Stimulated activated CD4-positive, alpha-beta T cell treated with anti-CD3 and anti-CD28 coated beads, Interleukin-1b, Interleukin-23, amount 100 ng/mL, for 24 hours (primary cell): ENCODE data around the gene ANKRD22.
A peak's percentile ranks its signal among the peaks of the same experiment; 100 is the strongest.
"Not testable (repeated sequence)": the region's sequence is repeated elsewhere in the genome, so short reads cannot be mapped to it uniquely, and the experiment has no call there.

Source experiments
- DNase-seq, 4 experiments: peaks; one replicate each; pipeline ENCODE4 v3.0.0-alpha.2; 2020; ENCODE audit warnings: low read depth in 4 of 4, low spot score in 1 of 4

Gene ANKRD22

DNA sequence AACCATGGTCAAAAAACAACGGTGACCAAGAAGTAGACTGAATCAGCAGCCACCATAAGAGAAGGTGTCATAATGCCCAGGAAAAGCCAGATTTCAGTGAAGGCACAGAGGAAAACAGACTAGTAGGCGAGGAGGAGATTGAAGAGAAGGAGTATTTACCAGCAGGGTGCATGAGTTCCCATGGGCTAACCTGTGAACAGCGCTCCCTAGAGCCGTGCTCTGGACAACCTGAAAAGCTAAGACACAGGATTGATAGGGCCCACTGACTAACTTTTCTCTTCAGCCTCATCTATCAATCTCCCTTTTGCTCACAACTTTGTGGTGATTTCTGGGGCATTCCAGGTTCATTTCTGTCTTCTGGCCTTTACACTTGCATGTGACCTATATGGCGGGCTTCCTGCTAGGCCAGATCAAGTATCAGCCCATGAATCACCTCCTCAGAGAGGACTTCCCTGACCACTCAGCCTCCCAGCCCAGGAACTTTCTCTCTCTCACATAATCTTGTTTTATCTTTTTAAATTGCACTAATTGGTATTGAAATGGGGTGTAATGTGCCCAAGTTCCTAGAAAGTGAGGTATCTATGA is 12.8 kb downstream of the ANKRD22 start:
- DNase-seq: no peak

DNA sequence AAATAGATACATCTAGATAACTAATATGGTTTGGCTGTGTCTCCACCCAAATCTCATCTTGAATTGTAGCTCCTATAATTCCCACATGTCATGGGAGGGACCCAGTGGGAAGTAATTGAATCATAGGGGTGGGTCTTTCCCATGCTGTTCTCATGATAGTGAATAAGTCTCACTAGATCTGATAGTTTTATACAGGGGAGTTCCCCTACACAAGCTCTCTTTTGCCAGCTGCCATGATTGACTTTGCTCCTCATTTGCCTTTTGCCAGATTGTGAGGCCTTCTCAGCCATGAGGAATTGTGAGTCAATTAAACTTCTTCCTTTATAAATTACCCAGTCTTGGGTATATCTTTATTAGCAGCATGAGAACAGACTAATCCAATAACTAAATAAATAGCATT is 14.0 kb downstream of the ANKRD22 start:
- DNase-seq: not testable (repeated sequence)

DNA sequence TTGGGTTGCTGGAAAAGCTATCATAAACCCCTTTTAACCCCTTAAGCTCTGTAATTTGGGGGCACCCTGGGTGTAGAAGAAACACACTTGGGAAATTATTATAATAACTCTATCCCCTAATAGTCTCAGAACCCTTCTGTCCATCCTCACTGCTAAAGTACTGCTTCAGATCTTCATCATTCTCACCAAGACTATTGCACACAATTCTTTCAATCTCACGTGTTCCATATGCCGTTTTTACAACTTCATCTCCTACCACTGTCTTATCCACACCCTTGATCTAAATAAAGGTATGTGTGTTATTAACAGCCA is 15.8 kb downstream of the ANKRD22 start:
- DNase-seq: no peak

DNA sequence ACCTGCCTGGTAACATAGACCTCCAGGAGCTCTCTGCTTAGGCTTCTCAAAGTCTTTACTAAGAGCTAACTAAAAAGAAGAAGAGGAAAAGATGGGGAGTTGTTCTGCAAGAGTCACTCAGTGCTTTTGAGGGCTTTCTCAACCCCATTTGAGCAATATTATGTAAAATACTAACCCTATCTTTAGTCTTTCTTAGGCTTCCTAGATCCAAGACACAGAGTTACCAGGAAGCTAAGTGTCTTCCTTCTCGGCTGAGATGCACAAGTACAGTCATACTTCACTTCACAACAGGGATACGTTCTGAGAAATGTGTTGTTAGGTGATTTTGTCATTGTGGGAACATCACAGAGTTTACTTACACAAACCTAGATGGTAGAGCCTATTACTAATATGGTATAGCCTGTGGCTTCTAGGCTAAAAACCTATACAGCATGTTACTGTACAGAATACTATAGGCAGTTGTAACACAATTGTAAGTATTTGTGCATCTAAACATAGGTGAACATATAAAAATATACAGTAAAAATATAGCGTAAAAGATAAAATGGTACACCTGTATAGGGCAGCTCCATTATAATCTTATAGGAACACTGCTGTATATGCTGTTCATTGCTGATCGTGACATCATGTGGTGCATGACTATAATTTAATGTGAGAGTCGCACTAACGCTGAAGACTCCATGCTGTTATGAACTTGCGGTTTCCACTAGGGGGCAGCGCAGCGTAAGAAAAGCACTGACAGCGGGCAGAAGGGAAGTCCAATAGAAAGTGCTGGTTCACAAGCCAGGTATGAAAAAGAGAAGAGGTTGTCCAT is 16.3 kb downstream of the ANKRD22 start:
- peak; percentile 63 to 81 (median 75) for DNase-seq

DNA sequence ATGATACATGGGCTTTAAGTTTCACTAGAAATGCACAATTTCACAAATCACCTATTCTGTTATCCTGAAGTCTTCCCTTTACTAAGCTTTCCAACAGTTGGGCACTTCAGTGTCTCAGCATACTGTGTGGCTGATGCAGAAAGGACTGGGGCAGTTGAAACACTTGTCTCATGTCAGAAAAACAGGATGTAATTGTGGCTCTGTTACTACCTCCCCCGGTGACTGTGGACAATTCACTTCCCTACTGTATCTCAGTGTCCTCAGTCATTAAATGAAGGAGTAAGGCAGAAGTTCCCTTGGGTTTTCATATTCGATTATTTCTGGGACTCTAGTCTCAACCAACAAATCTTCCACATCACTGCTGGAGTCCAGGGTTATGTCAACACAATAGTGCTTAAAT is 17.9 kb downstream of the ANKRD22 start:
- no peak for DNase-seq

DNA sequence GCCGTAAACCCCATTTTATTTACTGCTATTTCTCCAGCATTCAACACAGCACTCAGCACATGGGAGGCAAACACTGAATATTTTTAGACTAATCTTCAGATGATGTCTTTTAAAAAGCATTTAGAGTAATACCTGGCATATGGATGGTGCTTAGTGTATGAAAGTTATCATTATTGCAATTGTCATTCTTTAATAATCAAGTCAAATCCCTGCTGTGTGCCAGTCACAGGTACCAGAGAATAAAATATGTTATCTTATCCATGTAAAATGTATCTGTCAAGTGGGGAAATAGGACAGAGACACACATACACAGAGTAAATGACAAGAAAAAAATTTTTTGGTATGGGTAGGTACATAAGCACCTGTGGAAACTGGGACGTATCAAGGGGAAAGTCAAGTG is 18.5 kb downstream of the ANKRD22 start:
- DNase-seq: no peak

DNA sequence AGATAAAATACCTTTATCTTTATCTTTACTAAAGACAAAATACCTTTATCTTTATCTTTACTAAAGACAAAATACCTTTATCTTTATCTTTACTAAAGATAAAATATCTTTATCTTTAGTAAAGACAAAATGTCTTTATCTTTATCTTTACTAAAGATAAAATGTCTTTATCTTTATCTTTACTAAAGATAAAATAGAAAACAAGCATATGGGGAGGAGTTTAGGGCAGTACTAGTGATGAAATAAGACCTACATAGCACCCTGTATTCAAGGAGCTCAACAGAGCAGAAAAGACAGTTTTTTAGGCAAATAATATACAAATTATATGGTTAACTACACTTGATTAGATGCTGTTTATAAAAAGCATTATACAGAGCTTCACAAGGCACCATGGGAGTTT is 19.3 kb downstream of the ANKRD22 start:
- no peak for DNase-seq

DNA sequence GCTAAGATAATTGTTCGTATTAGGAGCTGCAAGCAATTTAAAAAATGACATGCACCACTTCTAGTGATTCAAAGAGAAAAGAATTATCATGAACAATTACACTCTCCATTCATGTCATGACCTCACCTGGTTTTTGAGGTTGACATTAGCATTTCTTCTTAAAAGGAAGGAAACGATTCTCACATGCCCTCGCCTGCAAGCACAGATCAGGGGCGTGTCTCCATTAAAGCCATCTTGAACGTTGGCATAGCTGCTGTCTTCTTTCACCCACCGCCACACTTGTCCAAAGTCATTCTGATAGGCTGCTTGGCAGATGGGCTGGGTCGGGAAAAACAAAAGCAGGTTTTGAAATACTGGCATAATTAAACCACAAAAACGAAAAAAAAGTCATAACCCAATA is 19.9 kb downstream of the ANKRD22 start:
- DNase-seq: peak in 1 of 4 experiments; percentile 7

DNA sequence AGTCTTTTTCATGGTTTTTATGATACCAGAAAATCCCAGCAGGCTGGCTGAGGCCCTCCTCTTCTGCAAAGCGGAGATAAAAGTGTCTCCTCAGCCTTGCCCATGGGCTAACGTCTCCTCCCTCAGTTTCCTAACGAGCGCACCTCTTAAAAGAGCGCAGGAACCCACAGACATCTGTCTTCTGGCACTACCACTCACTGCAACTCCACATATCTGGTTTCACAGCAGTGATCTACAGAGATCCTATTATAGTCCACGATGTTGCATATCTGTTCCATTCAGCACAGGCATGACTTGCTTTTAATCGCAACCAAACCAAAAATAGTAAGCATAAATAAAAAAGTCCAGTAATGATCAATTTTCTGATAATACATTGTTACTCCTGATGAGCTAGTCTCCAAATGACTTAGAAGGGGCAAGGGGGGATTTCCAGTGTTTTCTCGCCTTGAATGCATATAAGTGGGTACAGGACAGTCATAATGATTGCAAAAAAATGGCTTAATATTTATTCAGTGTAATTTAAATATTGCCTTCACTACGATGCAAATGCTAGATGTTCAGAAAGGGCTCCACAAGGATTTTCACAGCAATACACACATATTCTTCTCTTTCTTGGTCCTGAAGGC is 20.9 kb downstream of the ANKRD22 start:
- no peak for DNase-seq

DNA sequence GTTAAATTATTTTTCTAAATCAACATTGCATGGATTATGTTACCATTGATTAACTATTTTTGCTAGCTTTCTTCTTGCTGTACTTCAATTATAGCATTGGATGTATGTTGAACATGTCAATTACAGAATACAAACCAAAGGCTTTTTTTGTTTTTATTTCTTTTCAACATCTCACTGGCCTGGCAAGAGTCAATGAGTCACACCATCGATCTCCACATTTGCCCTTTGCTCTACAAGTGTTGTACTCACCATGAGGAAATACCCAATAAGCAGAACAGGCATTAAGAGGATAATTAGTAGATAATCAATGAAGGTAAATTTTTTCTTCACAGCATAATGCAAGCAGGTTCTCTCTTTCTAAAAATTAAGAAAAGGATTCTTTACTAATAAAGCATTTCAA is 23.3 kb downstream of the ANKRD22 start:
- no peak for DNase-seq

DNA sequence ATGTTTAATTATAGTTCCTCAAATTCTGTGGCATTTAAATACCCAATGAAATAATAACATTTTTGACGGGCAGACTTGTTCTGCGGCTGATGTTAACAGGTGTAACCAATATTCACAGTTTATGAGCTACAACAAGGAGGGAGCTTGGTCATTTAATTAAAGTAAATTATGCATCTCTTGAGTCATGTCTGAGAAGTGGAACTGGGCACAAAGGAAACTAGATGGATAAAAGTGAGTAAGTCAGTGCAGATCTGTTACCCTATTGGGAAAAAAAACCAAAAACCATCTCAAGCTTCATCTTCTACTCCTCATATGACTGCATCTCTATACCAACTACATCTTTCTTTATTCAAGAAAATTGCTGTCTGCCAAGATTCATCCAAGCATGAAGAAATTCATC is 24.0 kb downstream of the ANKRD22 start:
- no peak for DNase-seq

DNA sequence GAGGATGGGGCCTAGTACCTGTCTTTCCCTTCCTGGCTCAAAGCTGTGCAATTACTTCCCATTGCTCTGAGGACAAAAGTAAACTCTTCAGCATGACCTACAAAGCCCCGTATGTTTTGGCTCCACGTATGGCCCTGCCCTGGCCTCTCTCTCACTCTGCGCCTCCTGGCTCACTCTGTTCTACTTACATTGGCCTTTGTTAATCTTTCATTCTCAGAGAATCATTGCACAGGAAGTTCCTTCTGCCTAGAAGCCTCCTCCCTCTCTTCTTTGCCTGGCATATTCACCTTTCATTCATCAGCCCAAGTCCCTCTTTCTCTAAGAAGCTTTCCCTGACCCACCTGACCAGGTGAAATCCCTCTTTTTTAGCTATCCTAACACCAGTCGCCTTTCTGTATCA is 25.3 kb downstream of the ANKRD22 start:
- no peak for DNase-seq

DNA sequence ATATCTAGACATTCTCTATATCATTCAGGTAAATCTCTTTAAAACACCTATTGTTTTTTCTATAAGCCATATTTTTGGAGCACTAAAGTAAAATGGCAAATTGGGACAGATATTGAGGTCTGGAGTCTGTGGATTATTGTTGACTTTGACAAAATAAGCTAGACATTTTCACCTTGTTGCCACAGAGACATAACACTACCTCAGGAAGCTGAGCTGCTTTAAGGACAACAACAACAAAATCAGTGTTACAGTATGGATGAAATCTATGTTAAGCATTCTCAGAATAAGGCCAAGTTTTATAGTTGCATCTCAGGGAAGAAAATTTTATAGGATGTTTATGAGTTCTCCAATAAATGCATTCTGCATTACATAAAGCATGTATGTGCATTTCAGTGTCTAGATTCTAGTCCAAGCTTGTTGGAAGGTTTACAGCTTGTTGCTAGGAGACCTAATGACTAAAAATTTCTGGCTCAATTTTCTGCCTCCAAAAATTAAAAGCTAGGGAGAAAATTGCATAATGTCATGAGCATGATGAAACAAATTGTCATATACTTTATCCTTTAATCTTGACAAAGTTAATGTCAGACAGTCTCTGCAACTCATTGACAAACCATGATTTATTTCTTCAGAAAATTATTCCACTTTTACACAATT is 30.8 kb downstream of the ANKRD22 start:
- DNase-seq: no peak

DNA sequence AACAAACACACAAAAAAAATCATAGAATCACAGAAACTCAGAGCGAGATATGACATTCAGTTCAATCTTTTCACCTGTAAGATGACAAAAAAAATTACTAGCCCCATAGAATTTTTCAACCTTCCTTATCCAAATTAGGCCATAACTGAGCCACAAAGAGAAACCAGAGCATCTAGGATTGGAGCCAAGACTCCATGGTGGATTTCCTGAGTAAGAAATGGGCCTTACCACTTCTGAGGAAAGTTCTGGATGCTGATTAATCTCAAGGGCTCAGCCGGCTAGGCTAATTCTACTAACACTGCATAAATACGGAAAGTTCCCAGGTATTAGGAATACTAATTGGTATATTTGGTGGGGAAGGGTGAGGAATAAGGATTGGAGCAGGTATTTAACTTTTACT is 32.4 kb downstream of the ANKRD22 start:
- DNase-seq: no peak

DNA sequence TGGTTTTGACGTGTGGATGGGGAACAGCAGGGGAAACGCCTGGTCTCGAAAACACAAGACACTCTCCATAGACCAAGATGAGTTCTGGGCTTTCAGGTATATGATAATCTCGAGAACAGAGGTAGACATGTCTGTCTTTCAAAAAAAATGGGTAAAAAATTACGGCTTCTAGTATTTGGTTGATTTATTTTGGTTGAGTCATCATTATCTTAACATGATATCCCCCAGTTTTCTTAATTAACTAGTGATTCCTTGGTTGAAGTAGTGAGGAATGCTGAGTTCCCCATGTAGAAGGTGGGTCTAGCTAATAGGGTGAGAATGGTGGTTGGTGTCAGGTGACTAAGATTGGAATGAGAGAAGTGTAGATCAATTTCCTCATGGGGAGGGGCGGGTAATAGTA is 38.4 kb downstream of the ANKRD22 start:
- DNase-seq: no peak

DNA sequence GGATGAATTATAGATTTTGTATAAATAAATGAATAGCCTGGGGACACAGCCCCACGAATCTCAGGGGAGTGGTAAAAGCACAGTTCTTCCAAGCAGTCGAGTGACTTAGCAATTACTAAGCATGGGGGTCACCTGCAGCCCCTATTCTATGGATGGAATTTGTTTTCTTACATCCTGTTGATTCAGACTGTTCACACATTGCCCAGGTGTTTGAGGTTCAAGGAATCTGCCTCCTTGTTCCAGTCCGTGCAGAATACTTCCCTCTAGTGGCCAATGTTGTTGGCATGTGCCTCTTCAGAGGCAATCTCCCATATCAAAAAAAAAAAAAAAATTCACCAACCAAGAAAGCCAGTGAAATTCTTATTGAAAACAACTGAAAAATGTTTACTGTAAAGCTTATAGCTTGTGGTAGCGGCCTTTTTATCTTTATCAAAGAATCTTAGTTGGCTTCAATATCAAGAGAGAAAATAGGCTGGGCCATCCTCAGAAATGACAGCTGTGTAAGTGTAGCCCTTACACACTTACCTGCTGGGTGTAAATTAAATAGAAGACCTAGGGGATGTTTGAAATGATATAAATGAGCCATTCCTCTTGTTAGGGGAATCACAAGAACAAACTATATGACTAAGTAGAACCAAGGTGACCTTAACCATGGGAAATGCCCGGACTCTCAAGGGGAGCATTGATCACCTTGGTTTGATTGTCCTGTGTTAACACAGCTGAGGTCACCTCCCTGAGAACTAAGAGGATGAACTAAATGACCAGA is 41.3 kb downstream of the ANKRD22 start:
- DNase-seq: peak in 1 of 4 experiments; percentile 5

DNA sequence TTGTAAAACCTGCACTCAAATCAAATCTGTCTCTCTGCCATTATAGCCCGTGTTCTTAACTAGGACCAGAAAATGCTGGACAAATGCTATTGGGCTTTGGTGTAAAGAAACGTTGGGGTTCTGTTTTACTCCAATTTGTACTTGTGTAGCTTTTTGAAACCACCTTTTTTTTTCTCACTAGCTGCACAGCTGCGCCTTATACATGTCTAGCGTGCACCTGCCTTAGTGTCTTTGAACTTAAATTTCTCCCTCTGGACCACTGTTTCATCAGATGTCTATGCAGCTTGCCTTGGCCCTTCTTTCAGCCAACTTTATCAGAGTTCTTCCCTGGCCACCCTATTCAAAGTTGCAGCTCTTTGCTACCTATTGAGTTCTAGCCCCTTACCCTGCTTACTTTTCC is 42.0 kb downstream of the ANKRD22 start:
- DNase-seq: no peak

DNA sequence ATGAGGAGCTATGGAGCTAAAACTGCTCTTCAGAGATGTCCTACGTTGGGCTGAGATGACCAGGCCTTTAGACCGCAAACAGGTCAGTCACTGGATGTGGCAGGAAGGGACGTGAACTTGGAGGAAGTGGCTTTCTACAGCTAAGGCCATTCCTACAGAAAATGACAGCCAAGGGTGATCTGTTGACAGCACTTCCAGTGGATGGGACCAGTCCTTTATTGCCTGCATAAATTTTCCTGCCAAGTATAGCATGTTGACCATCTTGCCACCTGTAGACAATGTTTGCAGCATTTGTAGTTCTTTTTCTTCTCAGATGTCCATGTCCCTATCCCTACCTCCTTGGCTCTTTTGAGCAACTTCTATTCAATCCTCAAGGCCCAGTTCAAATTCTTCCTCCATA is 45.7 kb downstream of the ANKRD22 start:
- no peak for DNase-seq

DNA sequence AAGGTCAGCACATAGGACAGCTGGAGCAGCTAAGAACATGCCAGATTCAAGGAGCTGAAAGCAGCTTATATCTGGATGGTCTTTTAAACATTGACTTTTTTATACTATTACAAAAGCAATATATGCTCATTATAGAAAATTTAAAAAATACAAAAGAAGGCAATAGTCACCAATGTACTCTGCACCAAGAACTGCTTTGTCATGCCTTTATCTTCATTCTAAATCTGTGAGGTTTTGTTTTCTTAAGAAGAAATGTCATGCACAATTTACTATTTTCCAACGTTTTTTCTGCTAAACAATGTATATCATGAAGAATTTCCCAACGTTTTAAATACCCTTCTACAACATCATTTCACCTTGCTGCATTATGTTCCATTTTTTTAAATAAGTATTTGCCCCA is 46.3 kb downstream of the ANKRD22 start:
- DNase-seq: no peak

DNA sequence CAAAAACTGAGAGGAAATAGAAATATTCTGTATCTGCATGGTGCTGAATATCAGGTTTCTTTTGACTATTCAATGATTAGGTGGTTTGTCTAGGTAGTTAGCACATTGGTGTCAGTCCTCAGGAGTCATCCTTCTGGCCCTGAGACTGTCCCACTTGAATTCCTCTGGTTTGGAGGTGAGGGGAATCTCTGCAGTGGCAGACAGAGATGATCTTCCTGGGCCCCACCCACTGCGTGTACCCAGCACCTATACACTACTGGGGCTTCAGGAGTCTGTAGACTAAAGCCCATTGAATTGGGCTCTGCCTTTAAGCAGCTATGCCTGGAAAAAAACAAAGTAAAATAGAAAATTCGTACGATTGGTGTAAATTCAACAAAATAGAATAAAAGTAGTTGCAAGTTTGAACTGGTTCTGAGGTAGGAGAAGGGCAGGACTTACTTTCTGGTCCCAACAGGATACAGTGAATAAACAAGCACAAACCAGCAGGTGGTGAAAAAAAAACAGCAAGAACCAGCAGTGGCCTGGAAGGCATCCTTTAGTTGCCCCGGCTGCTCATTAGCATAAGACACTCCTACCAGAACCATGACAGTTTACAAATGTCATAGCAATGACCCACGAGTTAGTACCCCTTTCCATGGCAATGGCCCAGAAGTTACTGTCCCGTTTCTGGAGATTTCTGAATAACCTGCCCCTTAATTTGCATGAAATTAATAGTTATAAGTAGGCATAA is 47.4 kb downstream of the ANKRD22 start:
- DNase-seq: no peak

DNA sequence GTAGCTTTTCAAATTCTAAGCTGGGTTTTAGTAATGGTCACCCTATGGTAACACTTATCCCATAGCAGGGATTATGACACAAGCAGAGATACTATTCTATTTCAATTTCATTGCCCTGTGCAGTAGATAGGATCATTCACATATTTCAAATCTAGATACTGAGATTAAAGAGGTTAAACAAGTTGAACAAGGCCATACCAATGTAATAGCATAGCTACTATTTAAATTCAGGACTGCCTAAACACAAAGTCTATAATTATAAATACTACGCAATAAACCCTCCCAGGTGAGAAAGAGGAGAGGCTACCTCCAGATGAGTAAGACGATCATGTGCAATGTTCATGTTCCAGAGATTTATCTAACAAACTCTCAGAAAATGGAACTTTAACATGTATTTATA is 48.0 kb downstream of the ANKRD22 start:
- no peak for DNase-seq
